AG10803 (cell line): ENCODE results near the gene ANKZF1.

Experiments used
- DNase-seq: peaks from one replicate; pipeline ENCODE4 v3.0.0; 2010; ENCODE audit warnings: low read depth
- H3K4me3 ChIP-seq: 2 replicates; pipeline ENCODE4 v1.5.1; 2011; ENCODE audit warnings: mild to moderate bottlenecking, low read length, control low read depth
- CTCF ChIP-seq: conservative IDR thresholded peaks from 2 replicates; pipeline ENCODE4 v1.5.1; 2011; ENCODE audit warnings: mild to moderate bottlenecking, low read length, control low read depth, inconsistent platforms

The ANKZF1 gene

DNA sequence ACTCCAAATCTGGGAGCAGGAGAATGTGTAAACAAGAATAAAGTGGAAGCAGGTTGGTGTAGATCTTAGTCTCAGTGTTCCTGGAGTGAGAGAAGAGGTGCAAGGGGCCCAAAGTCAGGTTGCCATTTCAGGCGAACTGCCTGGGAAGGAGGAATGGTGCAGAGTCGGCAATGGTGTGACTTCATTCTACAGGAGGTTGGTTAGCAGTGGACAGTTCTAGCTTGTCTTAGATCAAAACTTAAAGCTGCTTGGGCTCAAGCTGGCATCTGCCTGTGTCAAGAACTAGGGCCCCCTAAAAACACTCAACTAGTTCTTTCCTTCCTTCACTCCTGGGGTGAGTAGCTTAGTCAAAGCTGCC, 19.2 kb downstream of the ANKZF1 start:
- DNase-seq: no peak
- H3K4me3 ChIP-seq: no peak overlapping the region
- no peak for TF ChIP-seq CTCF

GRCh38 chr2:219249203-219249980, 19.8 kb downstream of the ANKZF1 start:
- peak; percentile 79 for DNase-seq
- H3K4me3 ChIP-seq: no peak overlapping the region
- TF ChIP-seq CTCF: no peak

DNA sequence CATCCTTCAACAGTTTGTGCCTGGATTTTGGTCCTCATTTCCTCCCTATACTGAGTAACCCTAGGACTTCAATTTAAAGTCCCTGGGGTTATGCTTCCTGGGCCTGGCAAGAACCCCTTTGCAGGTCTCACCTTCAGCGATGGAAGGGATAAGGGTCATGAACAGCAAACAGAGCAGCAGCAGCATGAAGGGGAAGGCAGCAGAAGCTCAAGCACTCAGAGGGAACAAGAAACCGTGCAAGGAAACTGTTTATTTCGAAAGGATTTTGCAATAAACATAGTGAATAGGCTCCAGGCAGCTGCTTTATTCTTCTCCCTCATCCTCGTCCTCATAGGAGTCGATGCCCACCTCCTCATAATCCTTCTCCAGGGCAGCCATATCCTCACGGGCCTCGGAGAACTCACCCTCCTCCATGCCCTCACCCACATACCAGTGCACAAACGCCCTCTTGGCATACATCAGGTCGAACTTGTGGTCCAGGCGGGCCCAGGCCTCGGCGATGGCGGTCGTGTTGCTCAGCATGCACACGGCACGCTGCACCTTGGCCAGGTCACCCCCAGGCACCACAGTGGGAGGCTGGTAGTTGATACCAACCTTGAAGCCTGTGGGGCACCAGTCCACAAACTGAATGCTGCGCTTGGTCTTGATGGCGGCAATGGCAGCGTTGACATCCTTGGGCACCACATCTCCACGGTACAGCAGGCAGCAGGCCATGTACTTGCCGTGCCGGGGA, 20.6 kb downstream of the ANKZF1 start:
- TF ChIP-seq CTCF: no peak
- no peak overlapping the region for H3K4me3 ChIP-seq
- no peak for DNase-seq

DNA sequence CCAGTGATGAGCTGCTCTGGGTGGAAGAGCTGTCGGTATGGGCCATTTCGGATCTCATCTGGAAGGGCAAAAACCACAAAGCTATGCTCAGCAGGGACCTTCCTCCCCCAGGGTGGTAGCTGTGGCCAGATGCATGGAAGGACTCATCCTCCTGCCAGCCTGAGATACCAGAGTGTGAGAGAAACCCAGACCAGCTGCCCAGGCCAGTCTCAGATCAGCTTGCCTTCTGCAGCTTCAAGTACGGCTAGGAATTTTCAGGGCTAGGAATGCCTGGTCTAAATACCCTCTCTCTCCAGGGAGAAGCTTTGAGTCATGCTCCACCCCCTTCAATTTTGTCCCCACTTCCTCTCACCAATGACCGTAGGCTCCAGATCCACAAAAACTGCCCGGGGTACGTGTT, 22.1 kb downstream of the ANKZF1 start:
- H3K4me3 ChIP-seq: no peak overlapping the region
- DNase-seq: peak; percentile 55
- no peak for TF ChIP-seq CTCF

- no peak overlapping the region for H3K4me3 ChIP-seq
These were observed 22.5 kb downstream of the ANKZF1 start for GRCh38 chr2:219252084-219252483.

GRCh38 chr2:219252570-219252899, 22.9 kb downstream of the ANKZF1 start:
- no peak for DNase-seq
- TF ChIP-seq CTCF: no peak
- peak overlapping the region; percentile 67 for H3K4me3 ChIP-seq

More at GRCh38 chr2:219252084-219252483, 22.5 kb downstream of the ANKZF1 start:
- no peak for DNase-seq
- no peak for TF ChIP-seq CTCF
